Ishikawa (cell line): ENCODE data around the gene IKZF3.

Experiments used
- EGR1 ChIP-seq: IDR thresholded peaks from 2 replicates; pipeline ENCODE4 v1.6.1; 2012
- EP300 ChIP-seq: IDR thresholded peaks from 2 replicates; pipeline ENCODE4 v1.6.1; 2012; ENCODE audit warnings: borderline replicate concordance
- FOXM1 ChIP-seq: IDR thresholded peaks from 2 replicates; pipeline ENCODE4 v1.6.1; 2012; ENCODE audit warnings: low read depth, borderline replicate concordance
- RAD21 ChIP-seq: IDR thresholded peaks from 2 replicates; pipeline ENCODE4 v1.6.1; 2012; ENCODE audit warnings: low read depth
- TAF1 ChIP-seq: IDR thresholded peaks from 2 replicates; pipeline ENCODE4 v1.6.1; 2012; ENCODE audit warnings: low read depth, mild to moderate bottlenecking
- YY1 ChIP-seq: IDR thresholded peaks from 2 replicates; pipeline ENCODE4 v1.6.1; 2012; ENCODE audit warnings: low read depth
- TF ChIP-seq, protein P1 (sequence below): IDR thresholded peaks from 2 replicates; pipeline ENCODE4 v1.6.1; 2012

DNA sequence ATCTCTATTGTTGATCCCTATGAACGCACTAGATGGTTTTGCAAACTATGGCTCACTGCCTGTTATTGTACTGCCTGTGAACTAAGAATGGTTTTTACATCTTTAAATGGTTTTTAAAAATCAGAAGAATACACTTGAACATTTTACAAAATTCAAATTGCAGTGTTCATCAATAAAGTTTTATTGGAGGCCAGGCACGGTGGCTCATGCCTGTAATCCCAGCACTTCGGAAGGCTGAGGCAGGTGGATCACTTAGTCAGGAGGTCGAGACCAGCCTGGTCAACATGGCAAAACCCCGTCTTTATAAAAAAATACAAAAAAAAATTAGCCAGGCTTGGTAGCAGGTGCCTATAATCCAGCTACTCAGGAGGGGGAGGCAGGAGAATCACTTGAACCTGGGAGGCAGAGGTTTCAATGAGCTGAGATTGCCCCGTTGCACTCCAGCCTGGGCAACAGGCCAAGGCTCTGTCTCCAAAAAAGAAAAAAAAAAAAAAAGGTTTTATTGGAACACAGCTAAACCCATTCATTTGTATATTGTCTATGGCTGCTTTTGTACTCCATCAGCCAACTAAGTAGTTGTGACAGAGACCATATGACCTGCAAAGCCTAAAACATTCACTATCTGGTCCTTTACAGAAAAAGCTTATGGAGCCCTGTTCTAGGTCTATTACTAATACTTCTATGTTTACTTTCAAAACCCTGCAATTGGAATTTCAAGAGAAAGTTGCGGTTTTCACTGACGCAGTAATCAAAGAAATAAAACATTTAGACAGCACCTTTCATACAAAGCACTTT is 18.9 kb downstream of the IKZF3 start:
- TF ChIP-seq, protein P1, sequence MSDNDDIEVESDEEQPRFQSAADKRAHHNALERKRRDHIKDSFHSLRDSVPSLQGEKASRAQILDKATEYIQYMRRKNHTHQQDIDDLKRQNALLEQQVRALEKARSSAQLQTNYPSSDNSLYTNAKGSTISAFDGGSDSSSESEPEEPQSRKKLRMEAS = no peak
- TF ChIP-seq EP300 = no peak
- TF ChIP-seq FOXM1 = no peak
- TF ChIP-seq RAD21 = no peak
- no peak for TF ChIP-seq TAF1
- no peak for TF ChIP-seq EGR1
- TF ChIP-seq YY1 = no peak
